ENCODE results near the gene CENPU.

The CENPU gene

GRCh38 chr4:184727430-184727829, 6.5 kb downstream of the CENPU start:
- no peak for ATAC-seq (ENCODE audit: low read depth)
- Histone ChIP-seq H3K36me3 (ENCODE audit: low read depth) (peaks cover 75% of the 10 kb centered on the region), H3K4me3 (ENCODE audit: severe bottlenecking) (no peak overlapping the region), H3K9me3 (ENCODE audit: severe bottlenecking) (no peaks in the 10 kb centered on the region), H3K4me1 (ENCODE audit: insufficient read depth, poor library complexity, severe bottlenecking) (peaks cover 17% of the 10 kb centered on the region), H3K27ac (ENCODE audit: poor library complexity, severe bottlenecking) (no peak overlapping the region), H3K27me3 (ENCODE audit: insufficient read depth, poor library complexity, severe bottlenecking) (no peaks in the 10 kb centered on the region)
- TF ChIP-seq, protein P1, sequence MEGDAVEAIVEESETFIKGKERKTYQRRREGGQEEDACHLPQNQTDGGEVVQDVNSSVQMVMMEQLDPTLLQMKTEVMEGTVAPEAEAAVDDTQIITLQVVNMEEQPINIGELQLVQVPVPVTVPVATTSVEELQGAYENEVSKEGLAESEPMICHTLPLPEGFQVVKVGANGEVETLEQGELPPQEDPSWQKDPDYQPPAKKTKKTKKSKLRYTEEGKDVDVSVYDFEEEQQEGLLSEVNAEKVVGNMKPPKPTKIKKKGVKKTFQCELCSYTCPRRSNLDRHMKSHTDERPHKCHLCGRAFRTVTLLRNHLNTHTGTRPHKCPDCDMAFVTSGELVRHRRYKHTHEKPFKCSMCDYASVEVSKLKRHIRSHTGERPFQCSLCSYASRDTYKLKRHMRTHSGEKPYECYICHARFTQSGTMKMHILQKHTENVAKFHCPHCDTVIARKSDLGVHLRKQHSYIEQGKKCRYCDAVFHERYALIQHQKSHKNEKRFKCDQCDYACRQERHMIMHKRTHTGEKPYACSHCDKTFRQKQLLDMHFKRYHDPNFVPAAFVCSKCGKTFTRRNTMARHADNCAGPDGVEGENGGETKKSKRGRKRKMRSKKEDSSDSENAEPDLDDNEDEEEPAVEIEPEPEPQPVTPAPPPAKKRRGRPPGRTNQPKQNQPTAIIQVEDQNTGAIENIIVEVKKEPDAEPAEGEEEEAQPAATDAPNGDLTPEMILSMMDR (IDR thresholded peaks at IDR 0.05; ENCODE audit: poor library complexity, severe bottlenecking) = no peak
- no peak for DNase-seq (ENCODE audit: low spot score)

DNA sequence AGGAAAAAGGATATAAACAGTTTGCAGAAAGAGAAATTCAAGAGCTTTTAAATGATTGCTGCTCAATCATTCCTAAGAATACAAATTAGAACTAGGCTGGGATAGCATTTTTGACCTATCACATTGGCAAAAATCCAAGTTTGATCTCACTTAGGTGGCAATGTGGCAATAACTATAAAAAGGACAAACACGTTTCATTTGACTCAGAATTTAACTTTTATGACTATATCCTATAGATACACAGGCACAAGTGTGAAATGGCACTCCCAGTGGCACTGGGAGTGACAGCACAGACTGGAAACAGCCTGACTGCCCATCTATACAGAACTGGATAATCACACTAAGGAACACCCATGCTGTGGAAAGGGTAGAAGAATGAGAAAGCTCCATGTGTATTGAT, 11.1 kb downstream of the CENPU start:
- H3K27me3 ChIP-seq (ENCODE audit: insufficient read depth, poor library complexity, severe bottlenecking) = no peaks in the 10 kb centered on the region
- ATAC-seq (ENCODE audit: low read depth) = no peak
- TF ChIP-seq, protein P1 (IDR thresholded peaks at IDR 0.05; ENCODE audit: poor library complexity, severe bottlenecking) = no peak
- H3K4me3 ChIP-seq (ENCODE audit: severe bottlenecking) = no peak overlapping the region
- H3K9me3 ChIP-seq (ENCODE audit: severe bottlenecking) = no peaks in the 10 kb centered on the region
- no peaks in the 10 kb centered on the region for H3K4me1 ChIP-seq (ENCODE audit: insufficient read depth, poor library complexity, severe bottlenecking)
- H3K36me3 ChIP-seq (ENCODE audit: low read depth) = peaks cover 83% of the 10 kb centered on the region
- DNase-seq (ENCODE audit: low spot score) = no peak
- H3K27ac ChIP-seq (ENCODE audit: poor library complexity, severe bottlenecking) = no peak overlapping the region

DNA sequence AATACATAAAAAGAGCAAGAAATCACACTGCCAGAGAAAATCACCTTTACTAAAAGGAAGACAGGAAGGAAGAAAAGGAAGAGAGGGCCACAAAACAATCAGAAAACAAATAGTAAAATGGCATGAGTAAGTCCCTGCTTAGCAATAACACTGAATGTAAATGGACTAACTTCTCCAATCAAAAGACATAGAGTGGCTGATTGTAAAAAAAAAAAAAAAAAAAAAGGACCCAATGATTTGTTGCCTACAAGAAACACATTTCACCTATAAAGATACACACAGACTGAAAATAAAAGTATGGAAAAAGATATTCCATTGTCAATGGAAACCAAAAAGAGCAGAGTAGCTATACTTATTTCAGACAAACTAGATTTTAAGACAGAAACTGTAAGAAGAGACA, 12.6 kb downstream of the CENPU start:
- H3K36me3 ChIP-seq (ENCODE audit: low read depth) = peaks cover 85% of the 10 kb centered on the region
- no peak for ATAC-seq (ENCODE audit: low read depth)

DNA sequence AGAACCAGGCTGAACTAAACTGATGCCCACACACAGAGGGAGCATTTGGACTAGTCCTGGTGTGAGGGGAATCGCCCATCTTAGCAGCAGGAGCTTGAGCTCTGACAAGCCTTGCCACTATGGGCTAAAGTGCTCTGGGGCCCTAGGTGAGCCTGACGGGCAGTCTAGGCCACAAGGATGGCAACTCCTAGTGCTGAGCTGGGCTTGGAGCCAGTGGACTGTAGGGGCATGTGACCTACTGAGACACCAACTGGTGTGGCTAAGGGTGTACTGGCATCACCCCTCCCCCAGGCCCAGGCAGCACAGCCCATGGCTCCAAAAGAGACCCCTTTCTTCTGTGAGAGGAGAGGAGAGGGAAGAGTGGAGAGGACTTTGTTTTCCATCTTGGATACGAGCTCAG, 14.5 kb downstream of the CENPU start:
- no peak; the same call in 2 of the 3 replicates for ATAC-seq (ENCODE audit: low read depth)

More for the DNA sequence above, 12.6 kb downstream of the CENPU start:
- H3K4me1 ChIP-seq (ENCODE audit: insufficient read depth, poor library complexity, severe bottlenecking) = no peaks in the 10 kb centered on the region
- no peaks in the 10 kb centered on the region for H3K27me3 ChIP-seq (ENCODE audit: insufficient read depth, poor library complexity, severe bottlenecking)
- H3K4me3 ChIP-seq (ENCODE audit: severe bottlenecking) = no peak overlapping the region
- TF ChIP-seq, protein P1 (IDR thresholded peaks at IDR 0.05; ENCODE audit: poor library complexity, severe bottlenecking) = no peak
- no peak overlapping the region for H3K27ac ChIP-seq (ENCODE audit: poor library complexity, severe bottlenecking)
- no peaks in the 10 kb centered on the region for H3K9me3 ChIP-seq (ENCODE audit: severe bottlenecking)
- DNase-seq (ENCODE audit: low spot score) = no peak

DNA sequence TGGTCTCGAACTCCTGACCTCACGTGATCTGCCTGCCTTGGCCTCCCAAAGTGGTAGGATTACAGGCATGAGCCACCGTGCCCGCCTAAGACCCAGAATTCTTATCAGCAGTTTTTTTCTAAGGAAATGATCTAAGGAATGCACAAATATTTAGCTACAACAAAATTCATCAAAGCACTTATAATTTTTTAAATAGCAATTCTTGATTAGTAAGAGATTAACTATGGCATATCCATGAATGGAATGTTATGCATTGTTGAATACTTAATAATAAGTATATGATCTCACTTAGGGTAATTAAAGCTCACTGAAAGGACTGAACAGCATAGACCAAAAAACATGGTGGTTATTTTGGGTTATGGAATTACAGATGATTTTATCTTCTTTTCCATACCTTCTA, 18.4 kb downstream of the CENPU start:
- no peaks in the 10 kb centered on the region for H3K27me3 ChIP-seq (ENCODE audit: insufficient read depth, poor library complexity, severe bottlenecking)
- ATAC-seq (ENCODE audit: low read depth) (no peak), DNase-seq (ENCODE audit: low spot score) (no peak)
- H3K9me3 ChIP-seq (ENCODE audit: severe bottlenecking) = no peaks in the 10 kb centered on the region
- TF ChIP-seq, protein P1 (IDR thresholded peaks at IDR 0.05; ENCODE audit: poor library complexity, severe bottlenecking) = no peak
- H3K36me3 ChIP-seq (ENCODE audit: low read depth) = peaks cover 80% of the 10 kb centered on the region
- no peak overlapping the region for H3K4me3 ChIP-seq (ENCODE audit: severe bottlenecking)
- H3K27ac ChIP-seq (ENCODE audit: poor library complexity, severe bottlenecking) = no peak overlapping the region
- no peaks in the 10 kb centered on the region for H3K4me1 ChIP-seq (ENCODE audit: insufficient read depth, poor library complexity, severe bottlenecking)

More for the DNA sequence above, 14.5 kb downstream of the CENPU start:
- DNase-seq (ENCODE audit: low spot score) = no peak
- no peaks in the 10 kb centered on the region for H3K9me3 ChIP-seq (ENCODE audit: severe bottlenecking)
- no peaks in the 10 kb centered on the region for H3K27me3 ChIP-seq (ENCODE audit: insufficient read depth, poor library complexity, severe bottlenecking)
- no peaks in the 10 kb centered on the region for H3K4me1 ChIP-seq (ENCODE audit: insufficient read depth, poor library complexity, severe bottlenecking)
- no peak overlapping the region for H3K27ac ChIP-seq (ENCODE audit: poor library complexity, severe bottlenecking)
- TF ChIP-seq, protein P1 (IDR thresholded peaks at IDR 0.05; ENCODE audit: poor library complexity, severe bottlenecking) = no peak
- H3K4me3 ChIP-seq (ENCODE audit: severe bottlenecking) = no peak overlapping the region
- peaks cover 87% of the 10 kb centered on the region for H3K36me3 ChIP-seq (ENCODE audit: low read depth)

Data from RWPE2 (cell line).